ENCODE results near the gene CERS6.

DNA sequence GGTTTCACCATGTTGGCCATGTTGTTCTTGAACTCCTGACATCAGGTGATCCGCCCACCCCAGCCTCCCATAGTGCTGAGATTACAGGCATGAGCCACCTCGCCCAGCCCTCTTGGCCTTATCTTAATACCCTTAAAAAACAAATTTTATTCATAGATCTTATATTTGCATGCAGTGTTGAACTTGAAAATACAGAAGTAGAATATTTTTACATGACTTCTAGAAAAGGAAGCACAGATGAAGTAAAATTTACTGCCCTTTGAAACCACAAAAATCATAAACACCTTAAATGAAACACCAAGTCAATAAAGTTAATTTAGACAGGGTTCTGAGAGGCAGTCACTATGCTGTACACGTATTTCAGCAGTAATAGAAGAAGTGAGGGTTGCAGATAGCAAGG, 145.7 kb downstream of the CERS6 start:
- TF ChIP-seq, protein P1, sequence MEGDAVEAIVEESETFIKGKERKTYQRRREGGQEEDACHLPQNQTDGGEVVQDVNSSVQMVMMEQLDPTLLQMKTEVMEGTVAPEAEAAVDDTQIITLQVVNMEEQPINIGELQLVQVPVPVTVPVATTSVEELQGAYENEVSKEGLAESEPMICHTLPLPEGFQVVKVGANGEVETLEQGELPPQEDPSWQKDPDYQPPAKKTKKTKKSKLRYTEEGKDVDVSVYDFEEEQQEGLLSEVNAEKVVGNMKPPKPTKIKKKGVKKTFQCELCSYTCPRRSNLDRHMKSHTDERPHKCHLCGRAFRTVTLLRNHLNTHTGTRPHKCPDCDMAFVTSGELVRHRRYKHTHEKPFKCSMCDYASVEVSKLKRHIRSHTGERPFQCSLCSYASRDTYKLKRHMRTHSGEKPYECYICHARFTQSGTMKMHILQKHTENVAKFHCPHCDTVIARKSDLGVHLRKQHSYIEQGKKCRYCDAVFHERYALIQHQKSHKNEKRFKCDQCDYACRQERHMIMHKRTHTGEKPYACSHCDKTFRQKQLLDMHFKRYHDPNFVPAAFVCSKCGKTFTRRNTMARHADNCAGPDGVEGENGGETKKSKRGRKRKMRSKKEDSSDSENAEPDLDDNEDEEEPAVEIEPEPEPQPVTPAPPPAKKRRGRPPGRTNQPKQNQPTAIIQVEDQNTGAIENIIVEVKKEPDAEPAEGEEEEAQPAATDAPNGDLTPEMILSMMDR (IDR thresholded peaks at IDR 0.05), result no peak
- TF ChIP-seq POLR2A (IDR thresholded peaks at IDR 0.05), result no peak
